GM18502 (cell line): Measurements from ENCODE around the gene CXorf49B.
A peak's percentile ranks its signal among the peaks of the same experiment; 100 is the strongest.
"Not testable (repeated sequence)": the region's sequence is repeated elsewhere in the genome, so short reads cannot be mapped to it uniquely, and the experiment has no call there.

Experiments
- ATAC-seq: cut with Tn5 transposase; IDR thresholded peaks from one replicate; pipeline ENCODE4 v1.9.1; 2021; ENCODE audit warnings: mild to moderate bottlenecking; ENCODE audit not compliant: unreplicated experiment, poor library complexity

CXorf49B gene

GRCh38 chrX:71763049-71763448 lies at the start of gene CXorf49B:
CXorf49B (plus strand) TSS chrX:71763349; CDS start chrX:71763424, 75 bp downstream.
- not testable (repeated sequence) for ATAC-seq

DNA sequence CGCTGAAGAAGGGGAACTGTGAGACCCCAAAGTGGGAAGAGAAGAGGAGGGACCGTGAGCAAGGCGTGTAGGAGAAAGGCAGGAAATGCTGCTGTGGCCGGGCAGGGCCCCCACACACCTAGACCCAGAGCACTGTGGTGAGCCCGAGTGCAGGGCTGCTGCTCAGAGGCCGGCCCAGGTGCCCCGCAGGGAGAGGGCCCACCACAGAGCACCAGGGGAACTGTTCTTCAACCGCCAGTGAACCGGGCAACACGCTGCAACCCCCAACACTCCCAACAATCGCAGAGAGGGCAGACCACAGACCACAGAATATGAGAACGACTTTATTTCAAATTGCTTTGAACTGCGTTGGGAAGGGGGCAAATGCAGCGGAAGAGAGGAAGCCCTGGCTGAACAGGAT lies 49.1 kb upstream of the CXorf49B start:
- ATAC-seq = not testable (repeated sequence)

DNA sequence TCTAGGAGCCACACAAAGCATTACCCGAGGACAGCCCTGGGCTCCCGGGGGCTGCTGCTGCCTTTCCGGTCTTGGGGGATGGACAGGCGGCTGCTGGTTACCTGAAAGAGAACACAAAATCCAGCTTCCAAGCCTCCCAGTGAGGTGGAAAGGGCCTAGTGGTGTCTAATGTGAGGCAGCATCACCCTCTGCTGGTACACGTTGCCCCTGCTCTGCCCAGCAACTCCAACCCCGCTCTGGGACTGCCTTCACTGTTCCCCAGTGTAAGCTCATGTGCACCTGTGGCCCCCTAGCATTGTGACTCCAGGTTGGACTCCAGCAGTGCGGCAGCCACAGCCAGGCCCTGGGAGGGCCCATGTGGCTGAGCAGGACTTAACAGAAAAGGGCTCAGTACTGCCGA lies 47.6 kb upstream of the CXorf49B start:
- ATAC-seq = not testable (repeated sequence)

GRCh38 chrX:71716323-71716722 lies 46.8 kb upstream of the CXorf49B start:
- not testable (repeated sequence) for ATAC-seq

GRCh38 chrX:71718185-71718584 lies 45.0 kb upstream of the CXorf49B start, which contains the start of gene CXorf49:
CXorf49 (minus strand) TSS chrX:71718285; CDS start chrX:71718151, 134 bp downstream.
- ATAC-seq = not testable (repeated sequence)

DNA sequence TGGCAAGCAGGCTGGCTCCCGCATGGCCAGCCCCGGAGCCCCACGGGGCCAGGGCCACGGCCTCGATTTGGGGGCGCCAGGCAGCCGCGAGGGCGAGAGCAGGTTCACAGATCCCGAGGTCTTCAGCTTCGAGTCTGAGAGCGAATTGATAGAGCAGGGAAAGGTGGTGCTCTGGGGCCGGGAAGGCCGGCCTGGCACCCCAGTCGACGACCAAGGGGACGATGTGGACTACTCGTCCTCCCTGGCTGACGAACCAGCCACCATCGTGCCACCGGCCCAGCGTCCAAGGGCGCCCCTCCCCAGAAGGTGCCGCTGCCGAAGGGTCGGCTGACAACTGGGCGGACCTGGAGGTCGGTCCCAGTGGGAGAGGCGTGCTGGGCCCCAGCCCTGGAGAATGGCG lies 44.0 kb upstream of the CXorf49B start:
- ATAC-seq = not testable (repeated sequence)

DNA sequence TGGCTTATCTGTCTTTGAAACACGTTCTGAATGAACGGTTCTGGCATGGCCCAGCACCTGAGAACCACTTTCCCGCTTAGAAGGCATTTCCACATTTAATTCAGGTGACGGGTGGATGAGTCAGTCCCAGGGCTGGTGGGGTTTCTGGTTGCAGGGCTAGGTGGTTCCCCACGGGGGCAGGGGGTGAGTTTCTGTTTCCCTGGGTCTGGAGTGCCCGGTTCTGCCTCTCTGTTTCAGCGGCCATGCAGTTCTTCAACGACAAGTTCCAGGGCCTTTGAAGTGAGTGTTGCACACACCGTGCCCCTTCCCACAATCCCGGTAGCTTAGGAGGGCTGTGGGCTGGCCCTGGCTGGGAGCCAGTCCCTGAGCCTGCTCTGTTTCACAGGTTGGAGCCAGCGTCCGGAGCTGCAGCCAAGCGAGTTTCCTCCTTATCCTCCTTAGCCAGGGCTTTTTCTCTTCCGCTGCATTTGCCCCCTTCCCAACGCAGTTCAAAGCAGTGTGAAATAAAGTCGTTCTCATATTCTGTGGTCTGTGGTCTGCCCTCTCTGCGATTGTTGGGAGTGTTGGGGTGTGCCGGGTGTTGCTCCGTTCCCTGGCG lies 42.8 kb upstream of the CXorf49B start:
- not testable (repeated sequence) for ATAC-seq

DNA sequence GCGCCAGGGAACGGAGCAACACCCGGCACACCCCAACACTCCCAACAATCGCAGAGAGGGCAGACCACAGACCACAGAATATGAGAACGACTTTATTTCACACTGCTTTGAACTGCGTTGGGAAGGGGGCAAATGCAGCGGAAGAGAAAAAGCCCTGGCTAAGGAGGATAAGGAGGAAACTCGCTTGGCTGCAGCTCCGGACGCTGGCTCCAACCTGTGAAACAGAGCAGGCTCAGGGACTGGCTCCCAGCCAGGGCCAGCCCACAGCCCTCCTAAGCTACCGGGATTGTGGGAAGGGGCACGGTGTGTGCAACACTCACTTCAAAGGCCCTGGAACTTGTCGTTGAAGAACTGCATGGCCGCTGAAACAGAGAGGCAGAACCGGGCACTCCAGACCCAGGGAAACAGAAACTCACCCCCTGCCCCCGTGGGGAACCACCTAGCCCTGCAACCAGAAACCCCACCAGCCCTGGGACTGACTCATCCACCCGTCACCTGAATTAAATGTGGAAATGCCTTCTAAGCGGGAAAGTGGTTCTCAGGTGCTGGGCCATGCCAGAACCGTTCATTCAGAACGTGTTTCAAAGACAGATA lies 2.4 kb upstream of the CXorf49B start:
- ATAC-seq = not testable (repeated sequence)

GRCh38 chrX:71764832-71765231 lies 1.7 kb downstream of the CXorf49B start:
- not testable (repeated sequence) for ATAC-seq

GRCh38 chrX:71765613-71766012 lies 2.5 kb downstream of the CXorf49B start:
- not testable (repeated sequence) for ATAC-seq

- ATAC-seq = not testable (repeated sequence)
Measured at GRCh38 chrX:71767134-71767533, 4.0 kb downstream of the CXorf49B start.

- ATAC-seq = peak; percentile 65
Measured at GRCh38 chrX:71778322-71778721, 15.2 kb downstream of the CXorf49B start.

- ATAC-seq = not testable (repeated sequence)
Measured at GRCh38 chrX:71782225-71782949, 19.2 kb downstream of the CXorf49B start.

DNA sequence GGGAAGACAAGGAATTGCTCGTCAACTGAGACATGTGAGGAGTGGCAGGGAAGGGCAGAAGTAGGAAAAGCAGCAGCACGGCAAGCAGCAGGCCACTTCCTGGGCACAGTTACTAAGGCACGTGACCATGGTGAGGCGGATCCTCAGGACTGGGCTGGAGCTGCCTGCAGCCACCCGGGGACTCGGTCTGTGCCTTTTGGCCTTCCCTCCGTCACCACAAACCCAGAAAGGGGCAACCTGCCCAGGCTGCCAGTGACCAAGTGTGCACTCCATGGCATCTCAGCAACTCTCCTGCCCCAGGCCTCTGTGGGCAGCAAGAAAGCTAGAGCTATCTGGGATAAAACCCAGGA lies 19.8 kb downstream of the CXorf49B start:
- ATAC-seq = not testable (repeated sequence)

GRCh38 chrX:71783569-71784347 lies 20.6 kb downstream of the CXorf49B start:
- peak; percentile 46 for ATAC-seq

DNA sequence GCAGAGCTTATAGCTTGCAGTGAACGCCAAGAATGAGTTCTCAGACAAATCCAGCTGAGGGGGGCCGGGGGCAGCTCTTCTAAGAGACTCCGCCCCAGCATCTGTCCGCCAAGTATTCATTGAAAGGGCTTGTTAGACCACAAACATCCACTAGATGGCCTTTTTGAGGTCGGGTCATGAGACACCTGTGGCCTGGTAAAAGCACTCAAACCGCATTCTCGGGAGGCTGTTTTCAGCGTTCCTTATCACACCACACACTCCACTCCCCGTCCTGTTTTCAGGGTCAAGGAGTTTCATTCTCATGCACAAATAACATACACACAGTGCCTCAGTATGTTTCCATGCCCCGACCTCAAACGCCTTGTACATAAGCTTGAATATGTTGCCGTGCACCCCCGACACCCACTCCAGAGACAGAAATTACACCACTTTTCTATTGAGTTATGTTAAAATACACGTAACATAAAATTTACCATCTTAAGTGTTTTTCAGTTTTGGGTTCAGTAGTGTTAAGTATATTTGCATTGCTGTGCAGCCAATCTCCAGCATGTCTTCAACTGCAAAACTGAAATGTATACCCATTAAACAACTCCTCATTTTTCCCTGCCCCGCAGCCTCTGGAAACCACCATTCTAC lies 21.3 kb downstream of the CXorf49B start:
- ATAC-seq = peak; percentile 71

- ATAC-seq = not testable (repeated sequence)
Measured at GRCh38 chrX:71806450-71806849, 43.3 kb downstream of the CXorf49B start.

- ATAC-seq = no peak
Measured at GRCh38 chrX:71809886-71810285, 46.7 kb downstream of the CXorf49B start.

GRCh38 chrX:71814123-71814912 lies 51.2 kb downstream of the CXorf49B start:
- ATAC-seq = no peak
